RKO (cell line): ENCODE results near the gene ERBB4.
A peak's percentile ranks its signal among the peaks of the same experiment; 100 is the strongest.

Experiments
- DNase-seq: peaks from one replicate; pipeline ENCODE4 v3.0.0-alpha.2; 2016; ENCODE audit warnings: low spot score

Gene ERBB4

DNA sequence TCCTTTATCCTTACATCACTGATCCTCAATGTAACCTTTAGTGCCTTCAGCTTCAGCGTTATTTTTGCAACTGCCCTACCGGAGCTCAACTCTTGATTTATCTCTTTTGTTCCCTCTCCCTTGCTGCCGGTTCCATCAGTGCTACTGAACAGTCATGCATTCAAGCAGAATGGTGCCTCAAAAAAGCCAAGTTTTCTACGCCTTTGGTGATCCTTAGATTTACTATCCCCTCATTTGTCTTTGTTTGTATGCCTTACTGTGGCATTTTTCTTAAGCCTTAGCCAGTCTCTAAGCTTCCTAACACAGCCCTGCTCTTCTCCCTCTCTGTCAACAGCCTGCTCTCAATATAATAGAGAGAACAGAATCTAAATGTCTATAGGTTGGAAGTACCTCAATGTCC is 1134.5 kb downstream of the ERBB4 start:
- DNase-seq, result no peak

DNA sequence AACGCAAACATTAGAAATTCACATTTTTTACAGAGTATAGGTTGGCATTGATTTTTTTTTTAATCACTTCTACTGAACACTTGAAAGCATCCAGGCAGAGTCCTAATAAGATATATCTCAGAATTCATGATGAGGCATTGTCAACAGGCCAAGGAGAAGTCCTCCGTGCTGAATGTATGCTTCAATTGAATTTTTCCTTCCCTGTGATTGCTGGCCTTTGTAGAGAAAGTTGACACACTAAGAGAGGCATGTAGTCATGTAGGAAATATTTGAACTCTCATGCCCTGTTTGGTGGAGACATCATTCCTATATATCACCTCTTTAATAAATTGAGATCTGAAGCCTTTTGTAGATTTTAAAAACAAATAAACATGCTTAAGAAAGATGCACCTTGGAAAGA is 1137.3 kb downstream of the ERBB4 start:
- DNase-seq, result no peak

DNA sequence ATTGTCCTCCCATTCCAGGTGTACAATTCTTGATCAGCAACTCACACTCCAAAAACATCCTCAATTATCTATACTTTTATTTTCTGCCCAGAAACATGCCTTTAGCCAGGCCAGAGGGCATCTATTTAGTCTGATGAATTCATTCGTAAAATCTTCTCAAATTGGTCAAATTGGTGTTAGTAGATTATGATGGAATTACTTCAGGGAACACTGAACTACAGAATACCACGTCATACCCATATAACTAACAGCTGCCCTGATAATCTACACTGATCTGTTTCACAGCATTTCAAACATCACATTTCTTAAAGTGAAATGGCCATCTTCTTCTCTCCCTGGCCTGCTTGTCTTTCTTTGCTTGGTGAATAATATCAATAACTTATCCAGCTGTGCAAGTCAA is 1140.8 kb downstream of the ERBB4 start:
- DNase-seq, result no peak

DNA sequence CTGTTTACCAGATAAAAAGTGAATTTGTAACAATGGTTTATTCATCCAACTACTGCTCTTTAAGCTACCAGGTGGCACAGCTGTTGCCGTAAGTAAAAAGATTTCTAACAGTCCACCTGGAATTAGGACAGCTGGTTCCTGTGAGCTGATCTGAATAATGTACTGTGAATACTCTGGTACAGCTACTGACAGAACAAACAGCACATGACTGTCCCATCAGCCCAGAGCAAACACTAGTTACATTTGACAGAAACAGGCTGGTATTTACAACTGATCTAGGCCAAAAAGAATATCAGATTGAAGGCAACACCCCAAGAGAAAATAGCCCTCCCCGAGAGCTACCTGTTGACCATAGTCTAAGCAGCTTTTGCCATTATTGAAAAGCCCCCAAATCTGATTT is 1141.8 kb downstream of the ERBB4 start:
- DNase-seq, result no peak

DNA sequence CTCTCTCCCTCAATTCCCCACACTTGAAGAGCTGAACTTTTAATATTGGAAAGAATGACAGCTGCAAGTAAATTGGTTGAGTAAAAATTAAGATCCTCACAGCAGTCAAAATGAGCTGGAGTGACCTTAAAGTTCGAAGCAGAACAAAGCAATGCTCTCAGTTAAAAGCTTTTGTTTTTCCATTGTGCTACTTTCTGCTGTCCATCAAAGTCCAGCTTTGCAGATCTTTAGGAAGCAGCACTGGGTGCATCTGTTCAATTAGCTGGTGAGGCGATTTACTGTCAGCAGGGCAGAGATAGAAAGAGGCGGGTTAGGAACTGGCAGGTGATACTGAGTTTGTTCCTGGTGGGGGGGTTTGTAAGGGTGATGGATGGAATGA is 1147.4 kb downstream of the ERBB4 start:
- no peak for DNase-seq

DNA sequence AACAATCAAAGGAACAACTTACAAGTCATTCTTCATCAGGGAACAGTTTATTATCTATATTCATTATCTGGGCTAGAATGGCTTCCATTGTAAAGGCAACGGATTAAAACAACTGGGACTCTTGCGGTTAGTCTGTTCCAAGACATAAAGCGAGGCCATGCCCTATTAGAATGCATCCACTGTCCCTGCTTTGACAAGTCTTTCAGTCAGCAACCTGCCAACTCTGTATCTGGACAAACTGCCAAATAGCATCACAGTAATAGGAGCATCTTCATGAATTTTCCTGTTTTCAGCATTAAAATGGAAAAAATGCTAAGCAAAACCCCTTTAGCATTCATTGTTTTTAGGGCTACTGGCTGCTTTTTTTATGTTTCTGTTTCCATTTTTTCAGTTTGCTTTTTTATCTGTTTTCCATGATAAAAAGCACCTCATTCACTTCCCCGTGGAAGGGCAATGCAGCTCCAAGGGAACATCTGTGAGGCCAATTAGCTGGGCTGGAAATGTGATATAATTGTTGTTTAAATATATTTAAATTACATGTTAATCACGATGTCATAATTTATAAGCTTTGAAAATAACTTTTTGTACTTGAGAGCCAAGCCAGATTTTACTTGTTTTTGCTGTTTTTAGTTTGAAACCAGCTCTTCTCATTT is 1147.9 kb downstream of the ERBB4 start:
- no peak for DNase-seq

DNA sequence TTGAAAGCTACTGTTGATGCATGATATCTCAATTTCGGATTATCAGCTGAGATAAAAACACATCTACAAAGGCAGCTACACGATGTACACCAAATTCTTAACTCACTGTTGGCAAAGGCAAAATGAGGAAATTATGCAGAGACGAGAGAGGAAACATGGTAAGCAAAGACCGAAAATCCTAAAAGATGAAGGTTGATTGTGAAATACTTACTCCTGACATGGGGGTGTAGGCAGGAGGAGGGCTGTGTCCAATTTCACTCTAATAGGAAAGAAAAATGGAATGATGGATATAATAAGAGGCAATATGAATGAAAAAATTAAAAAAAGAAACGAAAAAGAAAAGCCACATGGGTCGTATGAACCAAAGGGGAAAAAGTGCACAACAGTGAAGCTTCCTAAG is 1150.9 kb downstream of the ERBB4 start:
- no peak for DNase-seq

DNA sequence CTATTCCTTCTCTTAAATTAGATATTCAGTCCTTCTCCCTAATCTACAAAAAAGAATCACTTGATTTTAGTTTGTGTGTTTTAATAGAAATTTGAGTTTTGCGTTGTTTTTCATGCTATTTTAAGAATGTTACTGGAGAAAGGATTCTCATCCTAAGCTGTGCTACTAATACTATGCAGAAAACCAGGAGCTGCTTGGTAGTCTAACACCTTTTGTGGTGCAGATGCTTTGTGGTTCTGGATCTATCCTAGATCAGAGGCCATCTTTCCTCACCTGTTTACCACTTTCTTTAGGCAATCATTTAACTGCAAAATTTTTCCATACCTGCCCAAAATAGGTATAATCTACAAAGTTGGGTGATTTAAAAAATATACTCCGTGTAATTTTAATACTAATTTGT is 1158.6 kb downstream of the ERBB4 start:
- no peak for DNase-seq

DNA sequence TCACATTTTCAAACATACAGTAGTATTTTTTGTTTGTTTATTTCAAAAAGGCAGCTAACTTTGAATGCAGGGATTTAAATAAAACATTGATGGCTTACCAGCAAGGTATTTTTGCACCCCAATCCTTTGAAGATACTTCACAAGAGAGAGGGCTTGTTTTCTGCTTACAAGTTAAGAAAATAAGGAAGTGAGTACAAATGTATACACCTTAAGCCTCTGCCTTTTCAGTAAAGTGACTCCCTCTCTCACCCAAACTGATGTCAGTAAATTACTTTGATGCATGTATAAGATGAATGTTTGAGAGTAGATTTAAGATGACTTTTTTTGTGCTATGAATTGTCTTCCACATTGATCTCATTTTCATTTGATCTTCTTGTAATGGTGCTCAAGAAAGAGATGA is 1162.2 kb downstream of the ERBB4 start:
- DNase-seq, result no peak

DNA sequence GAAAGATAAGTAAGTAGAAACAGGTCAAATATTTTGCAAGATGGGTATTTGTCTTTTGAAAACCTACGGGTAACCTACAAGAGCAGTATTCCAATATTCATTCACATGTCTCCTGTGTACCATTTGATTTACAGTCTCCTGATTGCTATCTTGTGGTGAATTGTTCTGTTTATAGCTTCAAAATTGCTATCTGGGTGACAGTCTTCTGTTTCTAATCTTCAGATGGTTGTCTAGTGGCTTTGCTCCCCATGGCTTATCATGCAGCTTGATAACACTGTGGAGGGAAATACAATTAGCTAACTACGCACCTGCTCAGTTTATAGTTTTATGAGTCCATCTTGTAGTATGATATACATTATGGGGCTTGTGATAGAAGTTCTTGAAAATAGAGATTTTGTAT is 1165.4 kb downstream of the ERBB4 start:
- DNase-seq, result no peak

DNA sequence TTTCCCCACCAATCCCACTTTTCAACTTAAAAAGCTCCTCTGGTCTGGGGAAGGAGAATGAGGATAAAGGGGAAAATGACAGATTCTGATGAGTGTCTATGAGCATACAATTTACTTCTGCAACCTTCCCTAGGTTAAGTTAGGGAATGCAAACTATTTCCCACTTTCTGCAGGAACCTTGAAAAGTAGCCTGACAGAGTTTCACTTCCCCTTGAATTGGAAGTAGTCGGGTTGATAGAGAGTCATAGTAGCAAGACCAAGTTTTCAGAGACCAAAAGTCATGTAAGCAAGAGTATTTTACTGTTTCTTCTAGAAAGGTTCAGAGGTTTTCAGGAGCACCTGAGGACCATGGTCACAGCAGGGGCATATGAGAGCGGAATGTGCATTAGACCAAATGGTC is 1167.1 kb downstream of the ERBB4 start:
- no peak for DNase-seq

DNA sequence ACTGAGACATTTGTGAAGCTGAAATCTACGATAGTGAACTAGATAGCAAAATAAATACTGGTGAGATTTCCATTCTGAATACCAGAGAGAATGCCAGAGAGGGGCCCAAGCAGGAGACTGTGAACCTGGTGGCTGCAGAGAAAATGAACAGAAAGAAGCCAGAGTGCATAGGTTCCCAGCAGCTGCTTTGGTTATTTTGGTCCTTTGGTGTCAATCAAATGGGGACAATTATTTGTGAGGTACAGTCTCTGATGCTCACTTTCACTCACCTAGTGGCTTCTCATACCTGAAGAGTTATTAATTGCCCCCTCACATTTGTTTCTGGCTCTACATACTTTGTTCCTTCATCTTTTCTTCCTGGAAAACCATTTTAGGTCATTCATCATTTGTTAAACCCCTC is 1170.1 kb downstream of the ERBB4 start:
- no peak for DNase-seq

DNA sequence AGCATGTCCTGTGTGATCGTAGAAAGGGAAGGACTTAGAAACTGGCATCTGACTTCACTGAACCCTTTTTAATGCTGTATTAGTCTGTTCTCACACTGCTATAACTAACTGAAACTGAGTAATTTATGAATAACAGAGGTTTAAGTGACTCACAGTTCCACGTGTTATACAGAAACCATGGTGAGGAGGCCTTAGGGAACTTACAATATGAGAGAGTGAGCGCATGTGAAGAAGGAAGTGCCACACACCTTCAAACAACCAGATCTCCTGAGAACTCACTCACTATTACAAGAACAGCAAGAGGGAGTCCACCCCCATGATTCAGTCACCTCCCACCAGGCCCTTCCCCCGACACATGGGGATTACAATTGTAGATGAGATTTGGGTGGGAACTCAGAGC is 1170.9 kb downstream of the ERBB4 start:
- peak; percentile 45 for DNase-seq

DNA sequence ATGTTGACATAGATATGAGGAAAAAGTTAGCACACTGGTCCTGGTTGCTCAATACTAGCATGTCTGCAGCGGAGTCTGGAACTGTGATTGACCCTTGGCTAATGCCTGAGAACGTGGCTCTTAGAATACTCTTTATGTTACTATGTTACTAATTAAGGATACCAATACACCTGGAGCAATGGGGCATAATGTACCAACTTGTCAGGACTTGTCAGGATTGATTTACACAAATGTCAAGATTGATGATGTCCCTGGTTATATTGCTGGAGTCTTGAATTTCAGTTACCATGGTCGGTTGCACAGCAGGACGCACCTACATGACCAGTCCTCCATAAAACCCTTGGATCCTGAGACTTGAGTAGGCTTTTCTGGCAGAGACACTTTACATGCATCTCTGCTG is 1171.3 kb downstream of the ERBB4 start:
- no peak for DNase-seq

DNA sequence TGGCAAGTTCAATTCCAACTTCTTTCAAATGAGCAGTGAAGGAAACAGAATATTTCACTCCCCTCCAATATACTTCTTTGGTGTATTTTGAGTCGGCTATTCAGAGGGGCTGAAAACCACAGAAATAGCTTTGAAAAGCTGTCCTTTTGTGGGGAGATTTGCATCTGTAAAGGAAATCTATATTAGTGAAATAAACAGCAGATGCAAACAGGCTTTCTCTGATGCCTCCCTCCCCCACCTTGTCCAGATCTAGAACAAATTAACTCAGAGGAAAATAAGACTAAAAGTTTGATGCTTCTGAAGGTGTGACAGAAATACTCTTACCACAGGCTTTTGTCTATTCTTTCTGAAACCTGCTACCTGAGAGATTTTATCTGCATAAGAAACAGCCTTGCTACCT is 1173.7 kb downstream of the ERBB4 start:
- DNase-seq, result no peak

DNA sequence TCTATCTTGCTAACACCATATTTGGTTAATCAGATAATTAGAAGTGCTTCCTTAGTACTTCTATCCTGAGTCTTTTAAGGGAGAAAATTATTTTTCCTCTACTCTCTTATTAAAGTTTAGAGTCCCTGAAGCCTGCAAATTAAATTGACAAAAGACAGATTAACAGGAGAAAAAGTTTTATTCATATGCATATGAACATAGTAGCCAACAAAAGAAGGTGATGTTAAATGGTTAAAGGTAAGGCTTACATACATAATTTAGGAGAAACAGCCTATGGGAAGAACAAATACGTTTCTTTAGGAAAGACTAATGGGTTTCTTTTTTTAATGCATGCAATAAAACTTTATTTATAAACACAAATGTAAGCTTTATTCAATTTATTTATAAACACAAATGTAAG is 1177.2 kb downstream of the ERBB4 start:
- DNase-seq, result no peak

DNA sequence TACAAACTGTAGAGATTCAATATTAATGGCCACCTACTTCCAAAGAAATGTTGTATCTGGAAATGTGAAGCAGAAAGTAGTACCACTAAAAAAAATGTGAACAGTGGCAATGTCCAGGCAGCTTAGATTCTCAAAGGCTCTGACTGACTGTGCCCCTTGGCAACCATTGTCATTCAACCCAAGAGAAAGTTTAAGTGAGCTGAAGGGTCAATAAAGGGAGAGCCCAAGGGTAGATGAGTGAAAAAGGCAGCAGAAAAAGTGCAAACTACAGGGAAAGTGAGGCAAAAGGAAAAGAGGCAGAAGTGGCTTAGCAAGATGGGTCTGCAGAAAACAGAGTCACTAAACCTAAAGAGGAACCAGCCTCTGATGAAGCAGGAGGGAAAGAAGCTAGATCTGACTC is 1179.3 kb downstream of the ERBB4 start:
- DNase-seq, result no peak

DNA sequence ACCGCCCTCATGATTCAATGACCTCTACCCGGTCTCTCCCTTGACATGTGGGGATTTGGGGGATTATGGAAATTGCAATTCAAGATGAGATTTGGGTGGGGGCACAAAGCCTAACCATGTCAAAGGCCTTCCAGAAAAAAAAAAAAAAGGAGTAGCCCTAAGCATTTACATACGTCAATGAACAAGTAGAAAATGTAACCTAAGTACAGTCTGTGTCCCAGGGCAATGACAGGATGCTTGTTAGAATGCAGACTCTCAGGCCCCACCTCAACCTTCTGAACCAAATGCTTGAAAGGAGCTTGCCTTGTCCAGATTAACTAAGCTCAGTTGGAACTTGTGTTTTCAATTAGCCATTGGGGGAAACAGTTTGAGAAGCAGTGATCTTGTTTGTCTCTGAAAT is 1180.1 kb downstream of the ERBB4 start:
- no peak for DNase-seq

DNA sequence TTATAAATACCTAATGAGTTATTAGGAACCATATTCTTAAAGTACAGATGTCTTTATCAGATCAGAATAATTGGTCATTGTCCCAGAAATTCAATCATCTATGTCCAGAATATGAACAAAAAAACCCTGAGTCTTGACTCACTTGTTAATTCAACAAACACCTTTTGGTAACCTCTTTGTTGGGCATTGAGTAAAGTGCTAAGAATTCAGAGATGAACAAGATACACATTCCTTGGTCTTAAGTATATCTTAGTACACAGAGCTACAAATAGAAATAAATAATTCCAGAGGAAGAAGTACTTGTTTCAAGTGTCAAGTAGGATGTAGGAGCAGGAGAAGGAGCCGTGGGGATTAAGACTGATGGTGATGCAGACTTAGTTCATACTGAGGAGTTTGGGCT is 1184.1 kb downstream of the ERBB4 start:
- DNase-seq, result no peak

DNA sequence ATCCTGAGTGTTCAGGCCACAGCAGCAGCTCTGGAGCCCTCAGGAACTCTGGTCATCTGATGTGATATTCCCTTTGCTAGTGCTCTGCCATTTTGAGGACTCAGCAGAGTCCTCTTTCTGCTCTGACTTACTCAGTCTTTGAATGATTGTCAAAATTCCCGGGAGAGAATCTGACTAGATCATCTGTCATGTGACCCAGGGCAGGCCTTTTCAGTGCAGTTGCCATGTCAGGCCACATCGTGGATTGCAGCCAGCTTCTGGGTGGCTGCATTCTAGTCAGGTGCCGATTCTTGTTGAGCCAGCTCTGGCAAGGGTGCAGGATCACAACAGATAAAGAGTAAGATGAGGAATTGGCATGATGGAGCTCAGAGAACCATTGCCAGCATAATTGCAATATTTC is 1186.6 kb downstream of the ERBB4 start:
- DNase-seq, result no peak

DNA sequence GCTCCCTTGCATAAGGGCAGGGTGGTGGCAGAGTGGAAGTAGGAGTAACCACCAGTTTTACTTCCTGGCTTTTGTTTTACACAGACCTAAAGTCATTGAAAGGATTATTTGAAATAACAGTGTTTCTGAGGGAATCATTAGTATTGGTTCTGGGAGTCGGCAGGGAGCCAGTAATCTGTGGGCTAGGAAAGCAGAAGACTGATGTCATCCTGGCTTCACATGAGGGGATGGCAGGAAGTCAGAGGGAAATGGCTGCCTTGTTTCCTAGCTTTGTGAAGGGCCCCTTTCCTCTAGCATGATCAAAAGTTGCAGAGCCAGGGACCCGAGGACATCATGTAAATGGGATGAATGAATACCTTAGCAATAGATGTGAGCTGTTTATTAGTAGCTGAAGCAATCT is 1189.6 kb downstream of the ERBB4 start:
- no peak for DNase-seq

DNA sequence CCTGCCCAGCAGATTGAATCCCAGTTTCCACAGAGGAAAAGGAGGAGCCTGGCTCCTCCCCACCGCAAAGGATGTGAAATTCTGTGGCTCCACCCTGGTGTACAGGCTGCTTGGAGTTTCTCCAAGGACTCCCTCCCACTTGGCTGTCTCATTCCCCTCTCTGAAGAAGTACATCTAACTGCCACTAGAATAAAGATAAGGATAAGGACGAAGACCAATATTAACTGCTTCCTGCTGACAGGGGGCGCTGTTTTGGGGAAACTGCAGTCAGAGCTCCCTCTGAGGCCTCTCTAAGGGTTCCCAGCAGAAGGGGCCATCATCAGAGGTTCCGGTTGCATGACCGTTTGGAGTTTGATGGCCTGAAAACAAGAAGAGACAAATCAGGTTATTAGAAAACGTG is 1191.3 kb downstream of the ERBB4 start:
- DNase-seq, result no peak

DNA sequence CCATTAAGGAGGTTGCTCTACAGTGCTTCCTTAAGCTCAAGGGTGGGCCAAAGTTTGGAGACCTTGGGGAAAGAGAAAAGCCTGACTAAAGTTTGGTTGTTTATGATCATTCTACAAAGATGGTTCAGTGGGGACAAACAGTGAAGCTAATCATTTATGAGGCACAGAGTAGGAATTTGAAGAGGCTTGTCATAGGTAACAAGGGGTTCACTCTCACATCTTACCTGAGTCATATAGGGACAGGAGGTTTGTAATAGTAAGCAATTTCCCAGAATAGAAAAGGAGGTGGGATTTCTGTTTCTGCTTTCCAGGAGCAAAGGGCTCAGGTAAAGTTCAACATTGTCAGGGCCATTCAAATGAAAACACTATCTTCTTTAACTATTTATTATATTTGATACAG is 1194.3 kb downstream of the ERBB4 start:
- DNase-seq, result no peak

DNA sequence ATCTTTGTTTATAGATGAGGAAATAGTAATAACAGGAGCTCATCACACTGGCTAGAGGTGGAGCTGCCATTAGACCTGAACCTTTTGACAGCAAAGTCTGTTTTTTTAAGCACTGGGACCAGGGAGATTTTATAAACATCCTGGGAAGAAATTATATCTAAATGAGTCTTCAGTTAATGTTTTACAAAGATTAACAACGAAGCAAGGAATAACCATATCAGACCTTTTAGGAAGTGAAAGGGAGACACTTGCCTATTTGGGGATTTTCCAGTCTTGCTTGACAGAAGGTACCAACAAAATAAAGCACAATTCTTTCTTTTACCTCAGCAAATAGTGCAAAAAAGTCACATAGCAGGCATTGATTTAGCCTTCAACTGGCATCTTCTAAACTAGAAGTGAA is 1205.2 kb downstream of the ERBB4 start:
- DNase-seq, result no peak

DNA sequence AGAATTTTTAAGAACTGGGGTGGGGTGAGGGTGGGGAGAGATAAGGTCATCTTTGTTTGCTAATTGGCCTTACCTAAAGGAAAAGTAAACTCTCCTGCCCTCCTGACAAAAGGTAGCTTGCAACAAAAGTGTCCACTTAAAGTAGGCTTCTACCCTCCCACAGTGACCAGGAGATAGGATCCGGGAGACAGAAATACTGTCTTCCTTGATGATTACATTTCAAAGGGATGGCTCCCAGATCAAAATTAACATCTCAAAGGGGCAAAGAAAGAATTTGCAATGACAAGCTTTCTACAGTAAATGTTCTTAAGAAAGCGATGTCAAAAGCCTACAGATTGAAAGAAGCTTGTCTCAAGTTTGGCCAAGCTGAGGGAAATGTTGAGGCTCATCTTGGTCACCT is 1206.9 kb downstream of the ERBB4 start:
- no peak for DNase-seq
